HG02840 (cell line): ENCODE data around the gene C10orf105.

Source experiments
- ATAC-seq: cut with Tn5 transposase; IDR thresholded peaks from one replicate; pipeline ENCODE4 v1.9.1; 2021; ENCODE audit warnings: mild to moderate bottlenecking, moderate library complexity, moderate number of reproducible peaks; ENCODE audit not compliant: unreplicated experiment, low FRiP score

C10orf105 gene, protein sequence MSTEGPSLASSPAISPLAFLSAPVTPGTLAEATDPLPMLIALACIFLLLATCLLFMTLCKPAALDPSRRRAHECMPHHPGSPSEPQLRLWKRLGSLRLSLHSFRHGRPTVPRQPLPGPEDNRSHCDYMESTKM

GRCh38 chr10:71719464-71720201, at the start of gene C10orf105:
TSS of gene C10orf105 (minus strand) at chr10:71719778. CDS start at chr10:71716337, 3,441 bp downstream.
- no peak for ATAC-seq

DNA sequence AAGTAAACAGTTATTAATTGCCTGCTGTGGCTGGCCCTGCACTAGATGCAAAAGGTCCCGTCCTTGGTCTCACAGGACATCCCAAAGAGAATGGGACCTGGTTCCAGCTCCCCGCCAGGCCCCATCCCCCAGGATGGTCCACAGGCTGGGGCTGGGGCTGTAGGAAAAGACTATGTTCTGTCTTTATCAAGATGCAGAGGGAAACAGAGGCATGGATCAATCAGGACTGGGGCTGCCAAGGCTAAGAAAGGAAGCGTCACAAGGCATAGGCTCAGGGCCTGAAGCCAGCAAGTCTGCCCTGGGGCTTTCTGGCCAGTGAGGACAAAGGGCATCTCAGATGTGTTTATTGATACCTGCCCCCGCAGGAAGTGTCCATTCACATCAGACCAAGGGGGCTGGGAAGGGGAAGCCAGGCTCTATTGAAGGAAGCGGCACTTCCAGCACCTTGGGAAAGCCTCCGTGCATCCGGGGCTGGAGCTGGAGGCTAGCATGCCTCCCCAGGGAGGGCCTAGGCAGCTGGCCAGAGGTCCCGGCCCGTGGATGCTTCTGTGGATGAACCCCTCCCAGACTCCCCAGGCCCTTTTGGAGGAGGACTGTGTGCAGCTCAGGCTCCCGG, 48.0 kb upstream of the C10orf105 start:
- no peak for ATAC-seq

GRCh38 chr10:71766717-71767419, 47.3 kb upstream of the C10orf105 start:
- no peak for ATAC-seq

DNA sequence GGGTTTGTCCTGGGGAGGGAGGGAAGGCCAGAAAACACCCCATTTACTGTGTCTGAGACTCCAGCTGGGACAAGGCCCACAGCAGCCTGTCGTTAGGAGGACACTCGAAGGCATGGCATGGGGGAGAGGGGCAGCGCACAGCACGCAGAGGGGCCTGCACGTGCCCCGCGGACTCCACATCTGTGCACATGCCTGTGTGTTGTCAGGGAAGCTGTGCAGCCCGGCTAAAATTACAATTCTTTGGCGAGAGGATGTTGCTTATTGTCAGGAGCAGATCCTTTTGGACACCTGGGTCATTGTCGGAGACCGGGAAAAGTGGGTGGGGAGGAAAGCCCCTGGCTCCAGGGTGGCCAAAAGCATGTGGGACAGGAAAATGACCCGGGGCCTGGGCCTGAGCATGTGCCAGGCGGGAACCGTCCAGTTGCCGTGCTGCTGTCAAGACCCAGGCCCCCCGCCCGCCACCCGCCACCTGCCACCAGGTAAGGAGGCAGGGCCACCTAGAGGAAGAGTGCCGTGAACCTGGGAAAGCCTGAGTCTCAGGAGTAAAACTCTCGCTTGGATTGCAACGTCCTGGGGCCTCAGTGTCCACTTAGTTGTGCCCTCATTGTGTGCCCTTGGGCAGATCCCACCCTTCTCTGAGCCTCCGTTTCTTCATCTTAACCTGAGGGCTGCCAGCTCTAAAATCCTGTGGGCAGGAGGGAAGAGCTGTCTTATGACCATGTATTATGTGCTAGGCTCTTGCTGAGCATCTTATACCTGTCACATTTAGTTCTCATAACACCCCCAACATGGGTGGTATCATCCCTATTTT, 46.5 kb upstream of the C10orf105 start:
- no peak for ATAC-seq

DNA sequence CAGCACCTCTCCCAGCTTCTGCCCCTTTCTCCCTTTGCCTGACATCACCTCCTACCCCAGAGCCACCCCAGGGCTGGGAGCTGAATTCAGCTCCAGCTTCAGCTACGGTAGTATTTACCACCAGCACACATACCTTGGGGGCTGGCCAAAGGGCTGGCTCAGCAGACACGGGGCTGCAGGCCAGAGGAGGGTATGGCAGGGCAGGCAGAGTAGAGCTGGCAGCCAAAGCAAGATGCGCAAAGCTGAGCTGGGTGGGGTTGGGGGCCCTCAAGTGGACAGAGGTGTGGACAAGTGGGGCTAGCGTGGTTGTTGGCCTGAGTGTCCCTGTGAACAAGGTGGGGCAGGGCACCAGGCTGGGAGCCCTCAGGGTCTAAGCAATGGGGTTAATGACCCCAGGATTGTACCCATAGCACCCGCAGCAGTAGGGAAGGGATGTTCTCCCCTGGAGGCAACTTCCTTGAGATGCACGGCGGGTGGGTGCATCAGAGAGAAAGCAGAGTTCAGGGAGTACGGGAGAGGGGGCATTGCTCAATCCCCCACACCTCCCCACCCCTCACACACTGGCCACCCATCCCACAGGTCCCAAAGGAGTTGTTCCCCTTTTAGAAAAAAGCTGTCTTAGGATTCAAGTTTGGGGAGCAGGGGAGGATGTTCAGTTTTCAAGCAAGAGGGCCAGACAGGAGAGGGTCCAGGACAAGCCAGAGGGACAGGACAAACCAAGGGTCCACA, 45.8 kb upstream of the C10orf105 start:
- ATAC-seq = no peak

DNA sequence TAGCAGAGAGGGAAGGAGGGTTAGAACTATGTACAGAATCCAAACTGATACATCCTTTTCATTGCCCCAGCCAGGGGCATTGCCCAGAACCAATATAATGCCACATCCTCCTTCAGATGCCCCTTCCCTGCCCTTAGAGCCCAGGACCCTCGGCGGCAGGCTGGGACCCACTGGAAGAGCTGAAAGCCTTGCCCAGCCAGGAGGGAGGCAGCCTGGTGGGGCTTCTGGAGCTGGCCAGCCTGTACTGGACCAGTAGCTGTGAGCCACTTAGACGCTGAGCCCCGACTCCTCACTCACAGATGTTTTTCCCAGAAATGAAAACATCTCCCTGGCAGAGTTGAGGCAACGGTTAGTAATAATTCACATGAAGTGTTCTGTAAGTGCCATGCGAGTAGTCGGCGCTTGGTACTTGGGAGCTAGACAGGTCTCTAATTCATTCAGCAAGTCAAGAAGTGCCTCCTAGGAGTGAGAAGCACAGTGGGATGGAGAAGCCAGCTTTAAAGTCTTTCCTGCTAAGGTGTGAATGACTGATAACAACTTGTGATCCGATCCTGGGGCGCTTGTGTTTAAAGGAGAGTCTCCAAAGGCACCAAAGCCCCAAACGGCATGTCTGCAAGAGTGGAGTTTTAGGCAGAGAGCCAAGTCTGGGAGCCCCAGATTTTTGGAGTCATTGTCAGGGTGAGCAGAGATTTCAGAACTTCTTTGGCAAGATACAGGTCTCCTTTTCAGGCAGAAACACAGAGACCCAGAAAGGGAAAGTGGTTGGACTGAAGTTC, 44.0 kb upstream of the C10orf105 start:
- ATAC-seq = no peak

- no peak for ATAC-seq
Measured at GRCh38 chr10:71762324-71762723, 42.7 kb upstream of the C10orf105 start.

DNA sequence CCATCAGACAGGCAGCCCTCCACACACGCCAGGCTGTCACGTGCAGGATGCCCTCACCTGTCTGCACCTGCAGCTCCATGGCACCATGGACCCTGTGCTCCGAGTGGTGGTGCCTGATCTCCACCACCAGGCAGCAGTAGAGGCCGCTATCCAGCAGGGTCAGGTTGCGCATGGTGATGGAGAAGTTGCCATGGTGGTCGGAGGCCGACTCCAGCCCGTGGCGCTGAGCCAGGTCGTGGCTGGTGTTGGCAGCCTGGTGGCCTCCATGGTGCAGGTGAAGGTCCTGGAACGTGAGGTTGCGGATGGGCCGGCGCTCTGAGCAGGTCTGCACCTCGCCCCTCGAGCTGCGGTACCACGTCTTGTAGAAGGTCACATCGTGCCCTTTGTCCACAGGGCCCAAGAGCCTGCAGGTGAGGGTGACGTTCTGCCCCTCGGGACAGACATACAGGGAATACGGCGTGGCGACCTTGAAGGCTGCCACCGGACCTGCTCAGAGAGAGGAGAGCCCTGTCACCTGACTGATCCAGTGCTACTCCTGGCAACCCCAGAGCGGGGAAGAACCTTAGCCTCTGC, 42.0 kb upstream of the C10orf105 start:
- no peak for ATAC-seq

DNA sequence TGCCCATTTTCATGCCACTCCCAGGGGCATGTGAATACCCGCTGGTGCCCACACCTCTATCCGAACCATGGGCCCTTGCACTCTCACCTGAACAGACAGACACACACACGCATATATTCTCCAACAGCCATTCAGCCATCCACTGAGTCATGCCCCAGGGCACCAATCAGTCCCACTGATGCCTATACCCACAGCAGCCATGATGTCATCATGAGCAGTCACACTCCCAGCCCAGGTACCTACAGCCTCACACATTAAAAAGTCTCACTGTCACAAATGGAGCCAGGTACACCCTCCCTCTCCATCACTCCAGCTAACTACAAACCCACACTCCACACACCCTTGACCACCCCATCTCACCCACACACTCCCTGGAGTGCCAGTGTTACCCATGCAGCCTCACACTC, 41.5 kb upstream of the C10orf105 start:
- no peak for ATAC-seq

DNA sequence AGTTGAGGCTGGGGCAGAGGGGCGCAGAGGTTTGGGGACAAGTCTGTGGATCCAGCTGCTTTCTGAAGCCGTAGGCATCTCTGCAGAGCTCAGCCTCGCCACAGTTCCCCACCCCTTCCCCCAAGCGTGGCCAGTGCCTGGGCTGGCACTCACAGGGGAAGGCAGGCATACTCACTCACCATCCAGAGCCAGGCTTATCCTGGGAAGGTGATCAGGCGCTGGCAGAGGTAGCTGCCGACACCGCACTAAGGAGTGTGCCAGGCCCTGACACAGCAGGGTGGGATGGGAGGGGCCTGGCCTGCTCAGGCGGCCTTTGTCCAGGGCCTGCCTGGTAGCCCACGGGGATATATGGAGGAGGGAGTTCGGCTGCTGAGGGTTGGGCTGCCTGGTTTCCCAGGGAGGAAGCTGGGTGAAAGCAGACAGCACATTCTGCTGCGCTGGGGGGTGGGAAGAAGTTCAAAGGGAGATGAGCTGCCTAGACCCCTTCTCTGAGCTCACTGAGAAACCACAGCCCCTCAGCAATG, 37.9 kb upstream of the C10orf105 start:
- ATAC-seq = no peak

DNA sequence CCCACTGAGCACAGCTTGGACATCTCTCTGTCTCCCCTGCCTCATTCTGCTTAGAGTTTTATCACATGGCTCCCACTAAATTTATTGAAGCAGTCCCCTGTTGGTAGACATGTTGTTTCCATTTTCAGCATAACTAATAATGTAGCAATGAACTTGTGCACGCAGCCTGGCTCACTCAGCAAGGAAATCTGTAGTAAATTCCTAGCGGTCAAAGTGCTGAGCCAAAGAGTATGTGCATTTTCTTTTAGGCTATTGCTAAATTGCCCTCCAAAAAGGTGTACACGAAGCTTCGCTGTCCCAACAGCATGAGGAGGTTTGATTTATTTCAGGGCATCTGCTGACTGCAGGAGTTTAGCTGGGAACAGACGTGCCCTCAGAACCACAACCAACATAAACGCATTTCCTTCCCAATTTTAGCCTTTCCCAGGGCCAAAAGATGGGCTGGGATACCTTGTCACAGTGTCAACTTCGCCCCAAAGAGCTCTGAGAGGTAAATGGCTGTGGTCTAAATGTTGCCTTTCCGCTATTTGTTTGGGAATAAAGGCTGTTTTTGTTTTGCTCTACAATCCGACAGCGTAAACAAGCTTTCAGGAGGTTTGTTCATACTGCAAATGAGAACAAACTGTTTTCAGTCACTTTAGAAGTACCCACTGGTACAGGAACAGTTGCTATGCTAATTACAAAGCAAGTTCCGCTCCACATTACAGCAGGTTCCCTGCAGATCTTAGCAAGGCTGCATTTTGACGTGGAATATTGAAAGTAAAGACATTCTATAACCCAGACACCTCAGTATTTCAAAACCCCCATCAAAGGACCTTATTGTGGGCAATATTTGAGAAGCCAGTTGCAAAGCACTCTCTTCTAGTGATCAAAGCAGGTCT, 37.0 kb upstream of the C10orf105 start:
- no peak for ATAC-seq

DNA sequence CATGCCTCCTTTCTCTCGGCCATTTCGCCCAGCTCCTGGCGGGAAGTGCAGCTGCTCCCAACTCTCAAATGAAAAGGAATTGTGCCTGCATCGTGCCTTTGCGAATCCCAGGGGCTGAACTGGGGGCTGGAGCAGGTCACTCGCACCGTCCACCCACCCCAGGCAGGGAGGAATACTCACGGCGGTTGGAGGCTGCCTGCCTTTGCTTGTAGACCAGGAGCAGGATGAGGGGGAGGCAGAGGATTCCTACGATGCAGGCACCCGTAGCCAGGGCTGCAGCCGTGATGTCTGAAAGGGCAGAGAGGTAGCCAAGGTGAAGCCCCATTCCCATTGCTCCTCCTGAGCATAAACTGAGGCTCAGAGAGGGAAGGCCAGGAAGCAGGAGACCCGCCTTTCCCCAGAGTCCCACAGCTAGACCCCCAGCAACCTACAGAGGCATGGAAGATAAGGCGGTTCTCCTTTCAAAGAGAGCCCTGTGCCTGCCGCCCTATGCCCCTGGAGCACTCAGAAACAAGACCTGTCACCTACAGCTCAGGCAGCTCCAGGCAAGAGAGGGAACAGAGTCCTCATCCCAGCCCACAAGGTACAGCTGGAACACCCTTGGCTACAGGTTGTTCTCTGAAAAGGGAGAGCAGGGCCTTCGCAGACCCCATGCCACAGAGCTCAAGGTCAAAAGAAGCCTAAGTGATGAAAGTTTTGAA, 35.8 kb upstream of the C10orf105 start:
- no peak for ATAC-seq

- ATAC-seq = no peak
Measured at GRCh38 chr10:71754562-71754961, 35.0 kb upstream of the C10orf105 start.

DNA sequence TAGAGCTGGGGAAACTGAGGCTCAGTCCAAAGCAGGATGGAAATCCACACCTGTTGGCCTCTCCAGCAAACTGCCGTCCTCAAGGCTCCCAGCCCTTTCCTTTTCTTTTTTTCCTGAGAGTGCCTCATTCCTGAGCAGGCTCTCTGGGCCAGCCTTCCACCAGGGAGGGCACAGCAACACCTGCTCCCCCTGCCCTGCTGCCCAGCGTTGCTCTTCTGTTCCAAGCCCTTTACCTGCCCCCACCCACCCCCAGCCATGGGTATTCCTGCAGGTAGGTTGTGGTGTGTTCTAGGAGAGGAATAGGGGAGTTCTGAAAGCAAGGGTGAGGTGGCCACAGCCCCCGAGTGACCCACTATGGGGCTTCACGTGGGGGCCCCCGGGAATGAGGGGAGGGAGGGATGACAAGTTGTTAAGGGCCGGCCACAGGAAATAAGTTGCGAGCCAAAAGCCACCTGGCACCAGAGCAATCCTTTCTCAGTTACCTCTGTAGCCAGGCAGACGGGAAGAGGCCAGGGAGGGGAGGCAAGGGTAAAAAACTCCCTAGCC, 34.5 kb upstream of the C10orf105 start:
- ATAC-seq = no peak

DNA sequence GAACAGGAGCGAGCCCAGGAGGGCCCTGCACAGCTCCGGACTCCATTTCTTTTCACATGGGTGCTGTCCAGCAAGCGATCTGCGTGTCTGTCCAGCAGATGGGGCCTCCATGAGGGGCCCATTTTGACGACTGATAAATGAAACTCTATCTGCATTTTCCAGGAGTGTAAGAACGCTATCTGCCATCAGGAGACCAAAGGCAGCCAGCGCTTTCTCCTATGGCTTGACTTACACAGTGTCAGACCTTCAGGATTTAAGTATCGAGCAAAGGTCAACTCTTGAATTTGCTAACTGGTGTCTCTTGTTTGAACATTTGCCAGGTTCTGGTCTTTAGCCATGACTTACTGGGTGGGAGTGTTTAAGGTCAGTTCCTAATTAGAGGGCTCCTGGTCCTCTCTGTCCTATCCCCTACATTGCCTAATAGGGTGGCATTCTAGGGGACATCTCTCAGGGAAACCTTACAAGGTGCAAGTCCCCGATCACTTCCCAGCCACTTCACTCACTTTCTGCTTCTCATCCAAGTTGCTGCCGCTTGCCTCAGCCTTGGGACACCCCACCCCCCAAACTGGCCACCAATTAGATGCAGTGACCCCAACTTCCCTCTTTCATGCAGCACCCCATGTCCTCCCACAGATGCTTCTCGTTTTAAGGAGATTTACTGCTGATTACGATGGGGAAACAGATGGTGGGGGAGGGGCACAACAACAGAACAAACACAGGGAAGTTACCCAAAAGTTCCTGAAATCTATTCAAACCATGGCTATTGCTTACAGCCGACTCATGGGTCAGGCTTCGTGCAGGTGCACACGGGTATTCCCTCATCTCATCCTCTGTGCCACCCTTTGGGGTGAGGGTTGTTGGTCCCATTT, 33.7 kb upstream of the C10orf105 start:
- ATAC-seq = no peak
